ENCODE data around the gene NAA80. TPM values are rescaled to one million over a fixed set of nuclear protein-coding genes. Genes with fewer than 3 reads are reported as not detected.

The NAA80 gene
- total RNA-seq, 2 donors from 2014 or later: 9.7 to 12.8 TPM

DNA sequence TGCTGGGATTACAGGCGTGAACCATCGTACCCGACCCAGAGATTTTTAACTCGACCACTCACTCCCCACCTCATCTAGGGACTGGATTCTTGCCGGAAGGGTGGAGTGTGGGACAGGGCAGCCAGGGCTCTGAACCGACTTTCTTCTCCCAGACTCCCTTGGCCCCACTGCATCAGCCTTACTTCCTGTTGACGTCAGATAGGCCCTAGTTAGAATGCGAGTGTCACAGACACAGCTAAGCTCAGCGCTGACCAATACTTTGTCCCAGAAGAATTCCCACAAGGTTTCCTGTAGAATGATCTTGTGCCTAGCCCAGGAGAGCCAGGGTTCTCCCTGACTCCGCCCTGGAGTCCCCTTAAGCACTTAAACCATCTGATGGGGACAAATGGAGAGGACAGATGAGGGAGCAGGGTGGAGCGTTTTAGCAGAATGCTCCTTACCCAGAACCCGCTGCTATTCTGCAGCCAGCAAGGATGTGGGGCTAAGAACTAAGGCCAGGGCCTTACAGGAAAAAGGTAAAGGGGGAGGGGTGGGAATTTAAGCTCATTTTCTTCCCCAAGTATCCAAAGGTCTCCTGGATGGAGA, 34.6 kb upstream of the NAA80 start:
- no peaks in the 10 kb centered on the region for H3K9me3 ChIP-seq (ENCODE audit: control insufficient read depth, low read length)
- no peak overlapping the region for H3K27ac ChIP-seq (ENCODE audit: low read depth, low read length)
- peak overlapping the region; percentile 3 for H3K4me3 ChIP-seq (ENCODE audit: low read length)
- TF ChIP-seq, protein P1, sequence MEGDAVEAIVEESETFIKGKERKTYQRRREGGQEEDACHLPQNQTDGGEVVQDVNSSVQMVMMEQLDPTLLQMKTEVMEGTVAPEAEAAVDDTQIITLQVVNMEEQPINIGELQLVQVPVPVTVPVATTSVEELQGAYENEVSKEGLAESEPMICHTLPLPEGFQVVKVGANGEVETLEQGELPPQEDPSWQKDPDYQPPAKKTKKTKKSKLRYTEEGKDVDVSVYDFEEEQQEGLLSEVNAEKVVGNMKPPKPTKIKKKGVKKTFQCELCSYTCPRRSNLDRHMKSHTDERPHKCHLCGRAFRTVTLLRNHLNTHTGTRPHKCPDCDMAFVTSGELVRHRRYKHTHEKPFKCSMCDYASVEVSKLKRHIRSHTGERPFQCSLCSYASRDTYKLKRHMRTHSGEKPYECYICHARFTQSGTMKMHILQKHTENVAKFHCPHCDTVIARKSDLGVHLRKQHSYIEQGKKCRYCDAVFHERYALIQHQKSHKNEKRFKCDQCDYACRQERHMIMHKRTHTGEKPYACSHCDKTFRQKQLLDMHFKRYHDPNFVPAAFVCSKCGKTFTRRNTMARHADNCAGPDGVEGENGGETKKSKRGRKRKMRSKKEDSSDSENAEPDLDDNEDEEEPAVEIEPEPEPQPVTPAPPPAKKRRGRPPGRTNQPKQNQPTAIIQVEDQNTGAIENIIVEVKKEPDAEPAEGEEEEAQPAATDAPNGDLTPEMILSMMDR (conservative IDR thresholded peaks at IDR 0.05): no peak
- Mint-ChIP-seq H3K4me1 (peaks cover 10% of the 10 kb centered on the region), H3K27me3 (ENCODE audit: insufficient read depth) (peaks cover 8% of the 10 kb centered on the region), H3K9me3 (no peaks in the 10 kb centered on the region), H3K36me3 (ENCODE audit: low read depth) (peaks cover 29% of the 10 kb centered on the region), H3K4me3 (no peak overlapping the region), H3K27ac (peak overlapping the region; percentile 55)
- DNase-seq: no peak
- peaks cover 41% of the 10 kb centered on the region for H3K36me3 ChIP-seq (ENCODE audit: control insufficient read depth, insufficient read depth, low read length)
- 90 to 95% methylated on average over 8 to 12 of the region's 12 CpGs for WGBS, 2 experiments (ENCODE audit: insufficient coverage in 1 of 2, insufficient read length in 1 of 2)
- no peak overlapping the region for H3K9ac ChIP-seq (ENCODE audit: extremely low read depth, low read length, poor library complexity, severe bottlenecking)
- H3K27me3 ChIP-seq (ENCODE audit: control insufficient read depth, insufficient read depth, low read length, poor library complexity, severe bottlenecking): peaks cover 8% of the 10 kb centered on the region
- H3K4me1 ChIP-seq (ENCODE audit: control insufficient read depth, insufficient read depth, low read length): peaks cover 10% of the 10 kb centered on the region

DNA sequence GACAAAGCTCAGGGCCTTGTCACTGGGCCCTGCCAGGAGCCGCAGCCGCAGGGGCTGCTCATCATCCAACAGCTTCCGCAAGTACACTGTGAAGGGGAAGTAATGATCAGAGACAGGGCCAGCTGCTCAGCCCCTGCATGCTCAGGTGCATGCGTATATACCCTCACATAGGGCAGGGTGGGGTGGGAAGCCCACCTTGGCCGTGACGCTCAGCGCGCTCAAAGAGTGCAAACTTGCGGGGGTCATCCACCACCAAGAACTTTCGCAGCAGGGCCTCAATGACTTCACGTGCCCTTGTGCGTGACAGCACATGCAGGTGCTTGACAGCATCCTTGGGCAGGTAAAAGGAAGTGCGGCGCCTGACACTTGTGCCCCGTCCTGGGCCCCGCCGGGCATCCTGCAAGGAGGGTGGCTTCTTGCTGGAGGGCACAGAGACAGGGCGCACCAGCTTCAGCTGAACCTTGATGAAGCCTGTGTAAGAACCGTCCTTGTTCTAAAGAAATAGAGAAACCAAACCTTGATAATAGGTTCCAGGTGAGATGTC, 32.2 kb upstream of the NAA80 start:
- Mint-ChIP-seq H3K9me3 (no peaks in the 10 kb centered on the region), H3K4me1 (peaks cover 9% of the 10 kb centered on the region), H3K27me3 (ENCODE audit: insufficient read depth) (no peaks in the 10 kb centered on the region), H3K27ac (no peak overlapping the region), H3K4me3 (no peak overlapping the region), H3K36me3 (ENCODE audit: low read depth) (peaks cover 29% of the 10 kb centered on the region)
- TF ChIP-seq, protein P1 (conservative IDR thresholded peaks at IDR 0.05): no peak
- Histone ChIP-seq H3K27me3 (ENCODE audit: control insufficient read depth, insufficient read depth, low read length, poor library complexity, severe bottlenecking) (no peaks in the 10 kb centered on the region), H3K36me3 (ENCODE audit: control insufficient read depth, insufficient read depth, low read length) (peaks cover 46% of the 10 kb centered on the region), H3K4me3 (ENCODE audit: low read length) (no peak overlapping the region), H3K27ac (ENCODE audit: low read depth, low read length) (no peak overlapping the region), H3K4me1 (ENCODE audit: control insufficient read depth, insufficient read depth, low read length) (peaks cover 10% of the 10 kb centered on the region), H3K9me3 (ENCODE audit: control insufficient read depth, low read length) (no peaks in the 10 kb centered on the region), H3K9ac (ENCODE audit: extremely low read depth, low read length, poor library complexity, severe bottlenecking) (no peak overlapping the region)
- no peak for DNase-seq
- WGBS, 2 experiments (ENCODE audit: insufficient coverage in 1 of 2, insufficient read length in 1 of 2): 96 to 97% methylated on average over 16 to 19 of the region's 19 CpGs

DNA sequence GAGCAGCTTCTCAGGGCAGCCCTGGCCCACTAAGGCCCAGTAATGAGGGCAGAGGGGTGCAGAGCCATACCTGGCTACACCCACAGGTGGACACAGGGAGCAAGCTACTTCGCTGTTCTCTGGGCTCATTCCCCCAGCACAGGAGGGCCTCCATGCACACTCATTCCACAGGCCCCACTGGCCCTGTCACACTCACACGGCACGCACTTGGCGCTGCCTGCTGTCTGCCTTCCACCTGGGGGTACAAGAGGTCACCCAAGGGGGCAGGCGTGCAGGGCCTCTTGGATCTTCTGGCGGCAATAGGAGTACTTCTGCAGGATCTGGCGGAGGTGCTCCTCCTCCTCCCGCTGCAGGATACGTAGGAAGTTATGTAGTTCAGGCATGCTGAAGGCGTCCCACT, 31.1 kb upstream of the NAA80 start:
- Mint-ChIP-seq H3K36me3 (ENCODE audit: low read depth) (peaks cover 33% of the 10 kb centered on the region), H3K27me3 (ENCODE audit: insufficient read depth) (no peaks in the 10 kb centered on the region), H3K4me3 (no peak overlapping the region), H3K27ac (no peak overlapping the region), H3K4me1 (peaks cover 3% of the 10 kb centered on the region), H3K9me3 (no peaks in the 10 kb centered on the region)
- H3K9ac ChIP-seq (ENCODE audit: extremely low read depth, low read length, poor library complexity, severe bottlenecking): no peak overlapping the region
- DNase-seq: no peak
- WGBS, 2 experiments (ENCODE audit: insufficient coverage in 1 of 2, insufficient read length in 1 of 2): 88 to 95% methylated on average over 6 to 10 of the region's 10 CpGs
- TF ChIP-seq, protein P1 (conservative IDR thresholded peaks at IDR 0.05): no peak
- no peak overlapping the region for H3K4me3 ChIP-seq (ENCODE audit: low read length)
- peaks cover 54% of the 10 kb centered on the region for H3K36me3 ChIP-seq (ENCODE audit: control insufficient read depth, insufficient read depth, low read length)
- H3K4me1 ChIP-seq (ENCODE audit: control insufficient read depth, insufficient read depth, low read length): peaks cover 4% of the 10 kb centered on the region
- H3K27me3 ChIP-seq (ENCODE audit: control insufficient read depth, insufficient read depth, low read length, poor library complexity, severe bottlenecking): no peaks in the 10 kb centered on the region
- no peaks in the 10 kb centered on the region for H3K9me3 ChIP-seq (ENCODE audit: control insufficient read depth, low read length)
- H3K27ac ChIP-seq (ENCODE audit: low read depth, low read length): no peak overlapping the region

Measured in endodermal cell (in vitro differentiated cells).